GM18505 (cell line): Measurements from ENCODE around the gene TMX2.

Experiments used
- ATAC-seq: cut with Tn5 transposase; IDR thresholded peaks from one replicate; pipeline ENCODE4 v1.9.1; 2021; ENCODE audit not compliant: unreplicated experiment
- POLR2A ChIP-seq: IDR thresholded peaks from 4 replicates; pipeline ENCODE4 v1.6.1; 2011; ENCODE audit warnings: borderline replicate concordance; ENCODE audit not compliant: insufficient read depth, insufficient read length; ENCODE audit errors: extremely low read depth

Gene TMX2

GRCh38 chr11:57785072-57785471 is 72.7 kb downstream of the TMX2 start:
- ATAC-seq, result peak; percentile 49
- no peak for TF ChIP-seq POLR2A

DNA sequence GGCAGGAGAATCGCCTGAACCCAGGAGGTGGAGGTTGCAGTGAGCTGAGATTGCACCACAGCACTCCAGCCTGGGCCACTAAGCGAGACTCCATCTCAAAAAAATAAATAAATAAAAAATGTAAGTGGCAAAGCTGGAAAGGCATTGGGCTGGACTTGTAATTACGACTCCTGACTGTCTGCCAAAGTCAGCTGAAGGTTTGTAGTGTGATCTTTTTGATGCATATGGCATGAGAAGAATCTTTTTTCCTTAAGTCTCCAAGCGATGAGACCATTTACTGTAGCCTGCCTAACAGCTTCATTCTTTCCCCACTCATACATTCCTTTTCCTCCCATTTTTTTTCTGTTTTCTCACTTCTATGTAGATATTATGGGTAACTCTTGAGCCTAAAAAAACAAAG is 74.0 kb downstream of the TMX2 start:
- no peak for ATAC-seq
- TF ChIP-seq POLR2A, result no peak

GRCh38 chr11:57787006-57787604 is 74.7 kb downstream of the TMX2 start:
- TF ChIP-seq POLR2A, result no peak
- ATAC-seq, result no peak

GRCh38 chr11:57787920-57788702 is 75.7 kb downstream of the TMX2 start:
- no peak for TF ChIP-seq POLR2A

DNA sequence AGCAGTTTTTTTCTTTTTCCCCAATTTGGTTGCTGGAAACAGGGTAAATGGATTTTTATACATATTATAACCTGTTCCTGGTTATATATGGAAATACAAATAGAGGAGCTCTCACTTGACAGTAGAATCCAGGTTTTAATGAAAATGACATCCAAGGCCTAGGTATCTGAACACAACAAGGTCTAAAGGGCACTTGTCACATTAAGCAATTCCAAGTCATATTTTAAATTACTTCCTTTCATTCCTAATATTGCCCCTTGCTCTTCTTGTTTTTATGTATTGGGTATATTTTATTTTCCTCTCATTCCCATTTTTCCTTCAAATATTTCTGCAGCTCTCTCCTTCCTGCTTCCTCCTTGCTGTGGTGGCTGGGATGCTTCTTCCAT is 76.3 kb downstream of the TMX2 start:
- no peak for TF ChIP-seq POLR2A
- ATAC-seq, result no peak

More at GRCh38 chr11:57787920-57788702, 75.7 kb downstream of the TMX2 start:
- ATAC-seq, result peak; percentile 28
